Stimulated activated CD8-positive, alpha-beta memory T cell treated with anti-CD3 and anti-CD28 coated beads, Interleukin-2, amount 100 ng/mL, for 1 hour (primary cell): Measurements from ENCODE around the gene MRM3.
"Not testable (repeated sequence)": the region's sequence is repeated elsewhere in the genome, so short reads cannot be mapped to it uniquely, and the experiment has no call there.

Source experiments
- DNase-seq, 2 donors: peaks; one replicate each; pipeline ENCODE4 v3.0.0-alpha.2; 2020; ENCODE audit warnings: low read depth in 2 of 2

Gene MRM3

GRCh38 chr17:795721-796120 is 13.6 kb downstream of the MRM3 start:
- DNase-seq, result no peak

DNA sequence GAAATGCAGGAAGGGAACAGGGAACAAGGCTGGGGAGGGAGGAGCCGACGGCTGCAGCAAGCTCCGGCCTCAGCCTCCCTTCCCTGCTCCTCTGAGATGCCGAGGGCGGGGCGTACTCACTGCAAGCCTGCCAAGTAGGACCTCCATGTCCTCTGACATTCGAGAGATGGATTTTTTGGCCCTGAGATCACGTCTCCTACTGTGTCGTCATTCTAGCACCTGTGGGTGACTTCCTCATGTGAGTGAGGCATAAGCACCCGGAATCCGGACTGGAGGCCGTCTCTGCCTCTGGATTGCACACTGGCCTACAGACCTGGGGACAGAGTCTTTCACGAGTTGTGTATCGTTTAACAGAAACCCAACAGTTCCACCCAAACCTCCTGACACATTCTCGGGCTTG is 14.5 kb downstream of the MRM3 start:
- DNase-seq, result no peak

- DNase-seq, result no peak
Measured at GRCh38 chr17:797236-797840, 15.2 kb downstream of the MRM3 start.

- no peak for DNase-seq
Measured at GRCh38 chr17:798246-798645, 16.1 kb downstream of the MRM3 start.

GRCh38 chr17:799261-799660 is 17.1 kb downstream of the MRM3 start:
- DNase-seq, result no peak

DNA sequence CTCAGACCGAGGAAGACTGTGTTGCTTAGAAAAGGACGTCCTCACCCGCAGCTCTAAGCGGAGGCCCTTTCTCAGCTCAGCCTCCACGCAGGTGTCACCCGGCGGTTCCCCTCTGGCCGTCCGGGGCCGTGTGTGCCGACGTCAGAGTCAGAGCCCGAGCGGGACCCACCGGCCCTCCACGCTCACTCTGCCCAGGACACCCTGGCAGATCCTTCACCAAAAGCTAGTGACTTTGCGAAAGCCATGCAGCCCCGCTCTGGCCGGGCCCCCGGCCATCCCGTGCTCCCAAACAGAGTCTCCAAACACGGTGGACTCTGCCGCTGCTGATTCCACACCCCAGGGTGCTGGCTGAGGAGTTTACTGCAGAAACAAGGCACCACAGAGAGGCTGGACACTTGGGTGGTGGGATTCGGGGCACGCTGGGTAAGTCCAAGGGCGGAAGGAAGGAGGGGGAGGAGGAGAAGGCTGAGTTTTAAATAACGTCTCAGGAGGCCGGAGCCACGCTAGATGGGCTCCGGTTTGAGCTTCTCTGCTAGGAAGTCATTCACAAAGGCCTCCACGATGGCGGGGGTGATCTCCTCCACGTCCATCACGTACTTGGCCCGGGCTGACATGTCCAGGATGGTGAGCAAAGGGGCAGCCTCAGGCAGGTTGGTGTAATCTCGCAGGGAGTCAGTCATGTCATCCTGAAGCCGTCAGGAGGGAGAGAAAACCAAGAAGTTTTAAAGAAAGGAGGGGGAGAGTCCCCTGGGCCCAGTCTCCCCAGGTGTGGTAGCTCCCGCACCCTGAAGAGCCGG is 18.5 kb downstream of the MRM3 start:
- DNase-seq, result no peak

GRCh38 chr17:801660-802059 is 19.5 kb downstream of the MRM3 start:
- DNase-seq, result no peak

GRCh38 chr17:802481-802880 is 20.3 kb downstream of the MRM3 start:
- DNase-seq, result no peak

DNA sequence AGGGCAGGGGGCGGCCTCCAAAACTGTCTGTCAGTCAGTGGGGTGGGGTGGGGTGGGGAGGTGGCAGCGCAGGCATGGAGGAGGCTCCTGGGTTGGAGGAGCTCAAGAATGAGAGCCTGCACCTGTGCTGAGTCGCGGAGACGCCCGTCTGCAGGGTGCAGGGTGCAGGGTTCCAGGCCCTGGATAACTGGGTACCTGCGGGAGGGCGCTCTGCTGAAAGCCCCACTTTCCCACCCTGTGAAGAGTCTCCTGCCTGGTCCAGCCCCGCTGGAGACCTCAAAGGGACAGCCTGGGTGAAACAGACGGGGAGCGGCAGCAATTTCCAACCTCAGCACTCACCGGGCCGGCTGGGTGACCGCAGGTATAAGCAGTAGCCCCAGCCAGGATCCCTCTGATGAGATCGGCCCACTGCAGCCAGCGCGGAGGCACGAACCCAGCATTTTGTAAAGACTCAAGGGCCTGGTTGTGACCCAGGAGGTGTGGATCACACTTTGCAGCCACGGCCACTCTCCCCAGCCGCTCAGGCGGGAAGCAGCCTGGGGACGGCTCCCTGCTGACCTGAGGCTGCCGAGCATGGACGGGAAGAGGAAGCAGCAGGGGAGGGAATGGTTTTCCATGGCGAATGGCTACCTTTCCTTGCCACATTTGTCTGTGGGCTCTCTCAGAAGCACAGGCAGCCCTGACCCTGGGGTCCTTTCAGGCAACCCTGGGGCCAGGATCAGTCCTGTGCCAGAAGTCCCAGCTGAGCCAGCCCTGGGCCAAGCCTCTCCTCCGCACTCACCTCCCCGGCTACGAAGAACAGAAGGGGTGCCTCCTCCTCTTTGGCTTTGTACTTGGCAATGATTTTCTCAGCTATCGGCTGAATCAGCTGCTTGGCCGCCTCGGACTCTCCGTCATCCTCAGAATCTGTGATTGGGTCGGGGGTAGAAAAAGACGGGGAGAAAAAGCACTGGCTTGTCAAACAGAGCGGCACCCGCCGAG is 21.0 kb downstream of the MRM3 start:
- DNase-seq, result no peak

DNA sequence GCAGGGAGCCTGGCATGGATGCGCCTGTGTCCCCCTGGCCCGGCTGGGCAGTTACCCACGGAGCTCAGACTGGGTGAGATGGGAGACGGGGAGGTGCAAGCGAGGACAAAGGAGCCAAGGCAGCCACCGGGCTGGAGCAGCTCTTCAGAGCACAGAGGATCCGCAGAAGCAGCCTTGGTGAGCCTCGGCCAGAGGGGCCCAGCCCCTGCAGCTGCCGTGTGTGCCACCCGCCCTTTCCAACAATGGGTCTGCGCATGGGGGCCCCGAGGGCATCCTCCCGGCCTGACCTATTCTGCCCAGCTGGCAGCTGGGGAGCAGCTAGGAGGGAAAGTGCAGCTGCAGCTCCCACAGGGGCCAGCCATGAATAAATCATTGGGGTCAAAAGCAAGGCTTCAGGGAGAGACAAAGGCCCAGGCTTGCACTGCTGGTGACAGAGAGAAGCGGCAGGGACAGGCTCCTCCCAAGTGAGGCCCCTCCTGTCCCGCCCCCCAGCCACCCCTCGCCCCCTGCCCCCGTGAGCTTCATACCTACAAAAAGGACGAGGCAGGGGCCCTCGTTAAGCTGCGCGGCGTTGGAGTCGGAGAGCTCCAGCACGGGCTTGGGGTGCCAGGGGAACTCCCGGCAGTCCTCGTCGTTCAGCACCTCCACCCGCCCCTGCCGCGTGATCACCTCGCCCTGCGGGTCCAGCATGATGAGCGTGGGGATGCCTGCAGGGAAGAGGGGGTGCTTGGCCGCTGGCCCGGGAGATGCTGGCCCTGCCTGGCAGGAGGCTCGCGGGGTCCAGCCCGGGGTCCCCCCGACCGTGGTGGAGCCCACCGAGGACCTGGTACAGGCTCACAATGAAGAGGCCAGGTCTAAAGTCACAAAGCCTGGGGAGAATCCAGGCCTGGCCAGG is 22.6 kb downstream of the MRM3 start:
- no peak for DNase-seq

DNA sequence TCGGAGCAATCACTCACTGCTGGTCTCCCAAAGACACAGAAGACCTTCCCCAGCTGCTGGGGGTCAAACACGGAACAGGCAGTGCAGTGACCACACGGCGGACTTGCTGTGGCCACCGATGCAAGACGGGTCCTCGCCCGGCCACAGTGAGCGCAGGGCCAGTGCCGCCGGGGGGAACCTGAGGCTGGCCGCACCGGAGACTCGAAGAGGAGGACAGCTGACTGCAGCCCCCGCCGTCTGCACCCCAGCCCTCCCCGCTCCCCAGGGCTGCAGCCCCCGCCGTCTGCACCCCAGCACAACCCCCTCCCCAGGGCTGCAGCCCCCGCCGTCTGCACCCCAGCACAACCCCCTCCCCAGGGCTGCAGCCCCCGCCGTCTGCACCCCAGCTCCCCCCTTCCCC is 23.7 kb downstream of the MRM3 start:
- DNase-seq, result not testable (repeated sequence)

DNA sequence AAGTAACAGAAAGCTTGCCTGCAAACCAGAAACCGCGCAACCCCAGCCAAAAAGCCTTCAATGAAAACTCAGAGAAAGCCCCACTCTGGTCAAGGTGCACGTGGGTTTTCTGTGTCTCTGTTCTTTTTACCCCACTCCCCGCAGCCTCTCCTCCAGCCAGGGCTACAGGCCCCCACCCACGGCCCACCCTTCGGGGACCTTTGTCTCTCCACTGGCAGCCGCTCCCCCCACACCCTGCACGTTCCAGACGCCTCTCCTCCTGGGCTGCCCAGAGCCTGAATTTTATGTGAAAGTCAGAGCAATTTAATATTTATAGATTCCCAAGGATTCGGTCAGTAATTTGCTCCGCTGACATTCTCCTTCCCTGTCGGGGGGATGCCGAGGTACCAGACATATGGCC is 24.2 kb downstream of the MRM3 start:
- no peak for DNase-seq

DNA sequence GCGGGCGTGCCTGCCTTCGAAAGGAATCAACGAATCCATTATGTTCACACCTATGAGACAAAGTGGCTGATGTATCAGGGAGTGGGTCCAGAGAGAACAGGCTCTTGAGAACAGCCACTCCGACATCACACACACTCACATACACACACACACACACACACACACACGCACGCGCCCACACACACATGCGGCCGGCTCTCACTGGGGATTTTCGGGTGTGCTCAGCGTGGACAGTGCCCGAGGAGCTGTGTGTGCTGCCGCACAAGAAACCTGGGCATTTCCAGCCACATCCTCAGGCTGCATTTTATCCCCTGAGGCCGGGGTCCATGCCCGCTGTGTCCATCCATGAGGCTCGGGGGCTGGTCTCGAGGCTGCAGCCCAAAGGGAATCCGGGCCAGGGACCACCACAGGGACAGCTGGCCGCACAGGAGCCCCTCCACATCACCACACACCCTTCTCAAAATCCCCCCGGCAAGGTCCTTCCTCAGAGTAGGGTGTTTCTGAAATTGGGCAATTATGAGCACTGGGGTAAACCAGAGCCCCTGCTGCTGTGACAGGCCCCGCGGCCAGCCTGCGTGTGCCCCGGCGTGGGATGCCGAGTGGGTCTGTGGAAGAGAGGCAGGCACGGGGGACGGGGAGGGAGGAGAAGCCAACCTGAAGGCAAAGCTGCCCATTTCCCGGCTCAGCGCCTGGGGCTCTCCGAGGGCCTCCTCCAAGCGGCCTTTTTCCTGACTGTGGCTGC is 24.8 kb downstream of the MRM3 start:
- DNase-seq, result no peak

GRCh38 chr17:807523-808294 is 25.6 kb downstream of the MRM3 start:
- DNase-seq, result no peak

DNA sequence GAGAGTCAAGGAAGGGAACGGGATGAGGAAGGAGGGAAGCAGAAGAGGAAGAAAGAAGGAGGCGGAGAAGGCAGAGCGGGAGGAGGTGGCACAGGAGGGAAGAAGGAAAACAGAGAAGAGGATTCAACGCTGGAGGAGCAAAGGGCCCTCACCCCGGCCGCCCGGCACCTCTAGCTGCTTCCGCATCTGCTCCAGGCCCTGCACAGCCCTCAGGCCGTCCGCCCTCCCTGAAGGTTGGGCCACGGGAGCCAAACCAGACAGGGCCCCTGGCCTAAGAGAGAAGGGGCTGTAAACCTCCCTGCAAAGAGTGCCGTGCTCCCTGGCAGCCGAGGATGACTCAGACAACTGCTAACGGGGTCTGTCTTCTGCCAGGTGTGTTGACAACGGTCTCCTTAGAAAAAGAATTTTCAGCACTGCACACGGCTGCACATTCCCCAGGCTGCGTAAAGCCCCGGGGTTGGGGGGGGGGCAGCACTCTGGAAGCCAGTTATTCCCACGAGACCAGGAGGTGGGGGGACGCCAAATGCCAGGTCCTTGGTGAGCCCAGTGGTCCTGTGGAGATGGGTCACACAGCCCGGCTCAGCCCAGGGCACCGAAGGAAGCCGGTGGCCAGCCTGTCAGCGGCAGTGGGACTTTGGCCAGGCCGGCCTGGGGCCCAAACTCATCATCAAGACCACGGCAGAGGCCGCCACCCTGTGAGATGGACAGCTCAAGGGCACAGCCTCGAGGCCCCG is 29.1 kb downstream of the MRM3 start:
- DNase-seq, result no peak

DNA sequence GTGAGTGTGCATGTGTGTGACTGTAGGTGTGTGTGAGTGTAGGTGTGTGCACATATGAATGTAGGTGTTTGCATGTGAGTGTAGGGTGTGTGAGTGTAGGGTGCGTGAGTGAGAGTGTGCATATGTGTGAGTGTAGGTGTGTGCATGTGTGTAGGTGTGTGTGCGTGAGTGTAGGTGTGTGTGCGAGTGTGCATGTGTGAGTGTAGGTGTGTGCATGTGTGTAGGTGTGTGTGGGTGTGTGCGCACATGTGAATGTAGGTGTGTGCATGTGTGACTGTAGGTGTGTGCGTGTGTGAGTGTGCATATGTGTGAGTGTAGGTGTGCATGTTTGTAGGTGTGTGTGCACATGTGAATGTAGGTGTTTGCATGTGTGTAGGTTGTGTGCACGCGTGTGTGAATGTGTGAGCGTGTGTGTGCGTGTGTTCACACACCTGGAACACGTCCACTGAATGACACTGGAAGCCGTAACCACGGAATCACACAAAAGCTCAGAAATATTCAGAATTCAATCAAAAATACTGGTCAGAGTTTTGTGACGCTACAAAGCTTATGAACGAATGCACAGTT is 30.6 kb downstream of the MRM3 start:
- no peak for DNase-seq

DNA sequence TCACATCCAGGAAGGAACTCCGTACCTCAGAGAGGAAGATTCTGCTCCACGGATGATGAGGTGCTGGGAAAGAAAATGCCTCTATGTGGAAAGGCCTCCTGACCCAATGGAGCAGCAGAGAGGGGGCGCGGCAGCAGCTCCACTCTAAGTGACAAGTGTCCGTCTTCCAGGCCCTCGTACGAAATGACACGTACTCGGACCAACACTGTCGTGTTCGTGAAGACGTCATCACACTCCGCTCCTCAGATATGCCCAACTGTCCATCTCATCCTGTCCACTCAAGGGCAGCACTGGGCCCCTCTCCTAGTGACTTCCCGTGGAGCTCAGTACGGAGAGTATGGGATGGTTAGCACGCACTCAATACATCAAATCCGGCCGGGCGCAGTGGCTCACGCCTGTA is 32.2 kb downstream of the MRM3 start:
- no peak for DNase-seq

- DNase-seq, result no peak
Measured at GRCh38 chr17:819251-819650, 37.1 kb downstream of the MRM3 start.

GRCh38 chr17:823501-823902 is 41.3 kb downstream of the MRM3 start:
- no peak for DNase-seq
